GM21619 (cell line): ENCODE measurements around the gene COBL.

Source experiments
- ATAC-seq: cut with Tn5 transposase; IDR thresholded peaks from one replicate; pipeline ENCODE4 v1.9.1; 2021; ENCODE audit not compliant: unreplicated experiment

The COBL gene

DNA sequence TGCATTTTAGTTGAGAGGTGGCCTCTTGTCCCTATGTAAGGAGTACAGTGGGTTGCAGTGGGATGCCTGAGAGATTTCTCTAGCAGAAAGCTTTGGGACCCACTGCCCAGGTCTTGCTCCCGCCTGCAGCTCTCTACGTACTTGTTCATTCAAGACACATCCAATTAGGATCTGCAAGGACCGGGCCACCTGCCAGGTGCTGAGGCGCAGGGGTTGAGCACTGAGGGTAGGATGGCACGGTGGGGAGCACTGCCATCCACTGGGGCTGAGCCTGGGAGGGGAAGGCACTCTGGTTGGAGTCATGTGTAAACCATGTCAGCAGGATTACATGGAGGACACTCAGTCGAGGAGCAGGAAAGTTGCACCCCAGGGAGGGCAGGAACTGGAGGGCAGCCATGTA lies 342.8 kb downstream of the COBL start:
- no peak for ATAC-seq

DNA sequence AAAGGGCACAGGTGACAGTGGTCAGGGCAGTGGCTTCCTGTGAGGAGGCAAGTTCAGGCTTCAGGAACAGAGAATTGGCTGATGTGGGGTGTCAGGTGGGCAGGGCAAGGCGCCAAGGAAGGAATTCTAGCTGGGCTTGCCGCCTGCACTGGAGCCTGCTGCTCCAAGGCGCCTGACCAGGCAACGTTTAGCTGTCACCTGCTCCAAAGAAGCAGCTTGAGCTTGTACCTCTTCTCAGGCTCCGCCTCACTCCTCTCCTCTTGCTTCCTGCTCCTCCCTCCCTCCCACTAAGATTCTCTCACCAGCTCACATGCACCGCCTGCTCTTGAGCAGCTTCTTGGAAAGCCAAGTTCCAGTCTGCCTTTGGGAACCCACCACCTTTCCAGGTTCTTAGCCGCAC lies 346.5 kb downstream of the COBL start:
- no peak for ATAC-seq
